Stimulated activated CD8-positive, alpha-beta memory T cell treated with anti-CD3 and anti-CD28 coated beads, Interleukin-4, amount 100 ng/mL, for 4 hours (primary cell): ENCODE data around the gene CCDC188.

ENCODE experiments used
- DNase-seq, 2 donors: peaks; one replicate each; pipeline ENCODE4 v3.0.0-alpha.2; 2020; ENCODE audit warnings: low read depth in 2 of 2, low spot score in 1 of 2

CCDC188 gene

DNA sequence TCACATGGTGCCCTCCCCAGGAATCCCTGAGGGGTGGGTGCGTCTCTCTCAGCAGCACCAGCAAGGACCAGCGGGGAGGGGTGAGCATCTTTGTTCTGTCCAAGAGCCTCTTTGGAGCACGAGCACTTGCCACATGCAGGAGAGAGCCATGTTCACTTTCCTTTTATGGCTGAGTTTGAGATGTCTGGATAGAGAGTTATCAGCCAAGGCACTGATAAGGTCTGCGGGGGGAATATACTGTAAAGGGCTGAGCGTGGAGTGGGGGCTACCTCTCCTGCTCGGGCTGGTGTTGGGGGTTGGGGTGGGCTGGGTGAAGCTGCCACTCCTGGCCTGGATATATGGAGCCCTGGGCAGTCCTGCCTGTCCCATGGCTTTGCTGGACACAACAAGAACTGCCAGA is 34.9 kb upstream of the CCDC188 start:
- no peak for DNase-seq

DNA sequence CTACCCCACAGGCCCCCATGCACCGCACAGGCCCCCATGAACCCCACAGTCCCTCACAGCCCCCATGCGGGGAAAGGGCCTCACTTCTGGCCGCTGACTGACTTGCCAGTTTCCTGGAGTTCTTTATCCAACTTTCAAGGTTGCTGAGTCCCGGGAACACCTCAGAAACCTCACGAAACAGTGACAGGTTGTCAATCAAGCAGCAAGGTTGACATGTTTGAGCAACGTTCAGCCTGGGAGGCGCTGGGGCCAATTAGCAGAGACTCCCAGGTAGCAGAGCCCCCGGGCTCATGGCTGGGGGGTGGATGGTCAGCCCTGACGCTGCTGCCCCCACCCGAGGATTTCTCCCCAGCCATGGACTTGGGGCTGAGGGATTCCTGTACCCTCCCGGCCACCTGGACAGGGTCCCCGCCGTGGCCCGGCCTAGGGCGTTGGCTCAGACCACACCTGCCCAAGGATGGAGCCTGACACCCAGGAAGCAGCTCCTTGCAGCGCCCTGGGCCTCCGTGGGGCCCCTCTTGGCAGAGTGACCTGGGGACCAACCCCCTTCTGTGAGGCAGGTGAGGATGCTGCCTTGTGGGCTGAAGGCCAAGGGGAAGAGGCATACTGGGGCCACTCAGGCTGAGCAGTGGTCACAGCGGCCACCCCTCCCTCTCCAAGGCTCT is 33.8 kb upstream of the CCDC188 start:
- DNase-seq = no peak

- DNase-seq = no peak
Measured at GRCh38 chr22:20183823-20184222, 33.0 kb upstream of the CCDC188 start.

DNA sequence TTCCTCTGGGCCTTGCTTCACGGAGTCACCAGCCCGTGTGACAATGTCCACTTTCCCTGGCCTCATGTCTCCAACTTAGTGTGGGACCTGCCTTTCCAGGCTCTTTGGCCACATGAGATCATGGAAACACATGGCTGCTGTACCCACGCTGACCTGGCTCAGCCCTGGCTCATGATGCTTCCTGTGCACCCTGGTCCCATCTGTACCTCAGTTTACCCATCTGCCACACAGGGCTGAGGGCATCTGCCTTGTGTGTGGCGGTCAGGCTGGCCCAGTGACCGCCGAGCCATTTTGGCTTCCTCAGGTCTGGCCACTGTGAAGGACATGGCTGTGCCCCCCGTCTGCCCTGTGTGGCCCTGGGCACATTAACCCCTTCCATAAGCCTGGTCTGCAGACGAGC is 32.2 kb upstream of the CCDC188 start:
- no peak for DNase-seq

GRCh38 chr22:20182365-20182764 is 31.5 kb upstream of the CCDC188 start:
- no peak for DNase-seq

DNA sequence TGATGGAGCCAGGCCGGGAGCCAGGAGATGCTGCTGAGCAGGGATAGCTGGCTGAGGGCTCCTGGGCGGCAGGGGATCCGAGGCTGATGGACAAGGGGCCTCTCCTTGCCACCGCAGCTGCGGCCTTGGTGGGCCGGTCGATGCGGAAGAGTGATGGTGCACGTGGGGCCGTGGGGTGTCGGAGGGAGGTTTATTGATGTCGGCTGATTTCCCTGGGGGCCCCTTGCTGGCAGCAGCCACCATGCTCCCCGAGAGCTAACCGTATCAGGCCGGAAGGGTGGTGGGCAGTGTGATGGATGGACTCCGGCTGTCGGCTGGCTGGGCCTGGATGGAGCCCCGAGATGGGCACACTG is 31.0 kb upstream of the CCDC188 start:
- DNase-seq = no peak

DNA sequence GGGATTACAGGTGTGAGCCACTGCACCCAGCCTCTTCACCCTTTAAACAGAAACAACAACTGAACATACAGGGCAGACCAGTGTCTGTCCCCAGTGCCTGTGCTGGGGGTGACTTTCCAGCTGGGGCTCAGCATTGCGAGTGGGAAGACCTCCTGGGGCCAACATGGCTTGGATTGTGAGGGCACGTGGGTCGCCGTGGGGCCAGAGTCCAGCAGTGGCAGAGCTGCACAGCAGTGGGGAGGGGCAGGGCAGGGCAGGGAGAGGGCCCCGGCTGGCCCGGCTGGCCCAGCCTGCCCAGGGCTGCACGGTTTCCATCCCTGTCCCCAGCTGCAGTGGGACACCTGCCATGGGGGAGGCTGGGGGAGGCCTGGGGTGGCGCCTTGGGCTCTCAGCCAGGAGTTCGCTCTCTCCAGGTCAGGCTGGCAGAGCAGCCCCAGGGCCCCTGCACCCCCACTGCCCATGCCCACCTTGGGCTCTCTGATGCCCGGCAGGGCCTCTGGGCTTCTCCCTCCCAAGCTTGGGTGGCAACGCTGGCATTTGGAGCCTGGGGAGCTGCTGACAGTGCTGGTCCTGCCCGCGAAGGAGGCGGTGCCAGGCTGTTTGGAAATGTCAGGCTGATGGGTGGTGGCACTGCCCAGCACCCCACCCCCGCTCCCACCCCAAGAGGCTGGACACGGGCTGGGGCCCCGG is 30.5 kb upstream of the CCDC188 start:
- DNase-seq = no peak

DNA sequence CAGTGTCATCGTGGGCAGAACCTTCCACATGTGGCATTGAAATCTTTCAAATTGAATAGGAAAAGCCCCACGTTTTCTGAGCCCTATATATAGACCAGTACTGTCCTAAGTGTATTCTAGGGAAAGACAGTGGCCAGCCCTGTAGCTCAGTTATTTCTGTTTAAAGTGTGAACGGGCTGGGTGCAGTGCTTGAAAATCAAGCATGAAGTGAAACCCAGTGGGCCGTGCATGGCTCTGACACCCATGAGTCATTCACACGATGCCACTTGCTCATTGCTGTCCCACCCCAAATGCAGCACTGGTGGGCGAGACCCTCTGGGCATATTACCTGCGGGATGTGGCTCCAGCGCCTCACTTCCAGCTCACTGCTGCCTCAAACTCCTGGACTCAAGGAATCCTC is 29.8 kb upstream of the CCDC188 start:
- DNase-seq = no peak

GRCh38 chr22:20180245-20180630 is 29.4 kb upstream of the CCDC188 start:
- no peak for DNase-seq

DNA sequence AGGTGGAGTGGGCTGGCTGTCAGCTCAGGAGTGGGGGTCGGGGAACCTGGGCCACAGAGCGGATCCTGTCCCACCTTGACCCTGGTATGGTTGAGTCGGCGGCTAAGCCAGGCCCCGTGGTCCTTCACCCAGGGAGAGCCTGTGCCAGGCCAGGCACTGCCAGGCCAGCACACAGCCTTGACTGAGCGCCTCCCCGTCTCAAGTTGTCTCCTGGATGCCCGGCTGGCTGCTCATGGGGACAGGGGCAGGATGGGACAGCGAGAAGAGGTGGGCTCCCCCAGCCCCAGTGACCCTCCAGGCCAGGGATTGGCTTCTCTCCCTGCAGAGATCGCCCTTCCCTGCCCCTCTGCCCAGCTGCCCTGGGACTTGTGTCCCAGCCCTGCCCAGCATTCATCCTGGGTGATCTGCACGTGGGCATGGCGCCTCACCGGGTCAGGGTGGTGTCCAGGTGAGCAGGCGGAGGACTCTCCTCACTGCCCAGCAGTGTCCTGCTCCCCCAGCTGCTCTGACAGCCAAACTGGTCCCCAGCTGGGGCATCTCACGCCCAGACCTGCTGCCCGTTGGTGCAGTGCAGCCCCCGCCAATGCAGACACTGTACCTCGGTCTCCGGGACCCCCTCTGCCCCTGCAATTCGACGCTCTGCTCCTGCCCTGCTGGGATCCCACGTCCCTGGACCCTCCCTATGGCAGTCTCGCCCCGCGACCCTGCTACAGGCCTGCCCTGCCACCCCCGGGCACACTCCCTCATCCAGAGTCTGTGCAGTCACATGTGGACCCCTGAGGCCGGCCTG is 28.8 kb upstream of the CCDC188 start:
- no peak for DNase-seq

DNA sequence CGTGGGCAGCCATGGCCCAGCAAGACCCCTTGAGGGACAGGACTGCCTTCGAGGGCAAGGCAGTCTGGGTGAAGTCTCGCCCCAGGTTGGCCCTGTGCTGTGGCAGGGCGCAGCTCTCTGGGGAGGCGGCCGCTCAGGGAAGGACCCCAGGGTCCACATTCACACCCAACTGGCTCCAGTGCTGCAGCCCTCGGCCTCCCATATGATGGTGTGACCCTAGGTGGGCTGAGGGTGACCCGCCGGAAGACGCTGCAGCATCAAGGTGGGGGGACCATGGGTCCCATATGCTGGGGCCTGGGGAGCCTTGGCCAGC is 28.0 kb upstream of the CCDC188 start:
- no peak for DNase-seq

- DNase-seq = no peak
Measured at GRCh38 chr22:20178075-20178914, 27.4 kb upstream of the CCDC188 start.

GRCh38 chr22:20177217-20177911 is 26.5 kb upstream of the CCDC188 start:
- DNase-seq = no peak

DNA sequence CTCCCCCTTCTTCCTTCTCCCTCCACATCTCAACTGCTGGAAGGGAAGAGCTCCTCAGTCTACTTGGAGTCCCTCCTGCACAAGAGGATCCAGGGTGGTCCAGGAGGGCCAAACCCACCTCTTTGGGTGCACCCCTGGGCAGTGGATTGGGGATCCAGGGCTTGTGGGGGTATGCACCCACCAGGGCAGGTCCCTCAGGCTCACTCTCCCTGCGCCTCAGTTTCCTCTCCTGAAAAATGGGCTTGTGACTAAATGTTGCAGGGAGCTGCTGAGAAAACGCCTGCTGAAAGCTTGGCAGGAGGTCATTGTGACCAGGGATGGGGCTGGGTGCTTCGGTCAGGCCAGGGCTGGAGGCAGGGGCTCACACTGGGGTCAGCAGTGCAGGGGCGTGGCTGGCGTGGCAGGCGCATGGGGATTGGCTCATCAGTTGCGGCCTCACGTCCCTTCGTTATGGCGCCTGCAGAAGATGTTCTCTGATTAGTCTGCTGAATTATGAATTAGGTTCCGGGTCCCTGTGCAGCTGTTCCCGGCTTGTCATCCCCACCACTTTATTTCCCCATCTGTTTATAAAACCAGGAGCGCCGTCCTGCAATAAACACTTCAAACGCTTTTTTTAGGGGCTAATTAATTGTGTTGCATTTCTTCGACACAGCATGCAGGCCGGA is 25.7 kb upstream of the CCDC188 start:
- DNase-seq = no peak

- no peak for DNase-seq
Measured at GRCh38 chr22:20175597-20175900, 24.7 kb upstream of the CCDC188 start.

GRCh38 chr22:20174785-20175596 is 24.1 kb upstream of the CCDC188 start:
- no peak for DNase-seq

GRCh38 chr22:20173772-20174171 is 22.9 kb upstream of the CCDC188 start:
- DNase-seq = no peak

DNA sequence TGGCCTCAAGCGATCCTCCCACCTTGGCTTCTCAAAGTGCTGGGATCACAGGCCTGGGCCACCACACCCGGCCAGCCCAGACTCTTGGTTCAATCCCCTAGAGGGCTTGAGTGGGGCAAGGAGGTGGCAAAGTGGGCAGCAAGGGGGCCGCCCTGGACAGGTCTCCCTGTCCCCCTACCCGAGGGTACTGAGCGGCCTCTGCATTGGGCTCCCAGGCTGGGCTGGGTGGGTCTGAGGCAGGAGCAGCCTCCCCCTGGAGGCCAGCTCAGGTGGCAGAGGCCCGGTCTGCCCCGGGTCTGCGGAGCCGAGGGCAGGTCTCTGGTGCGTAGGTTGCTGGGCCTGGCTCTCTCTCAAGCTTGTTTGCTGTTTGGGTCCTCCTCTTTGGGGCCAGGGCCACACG is 22.4 kb upstream of the CCDC188 start:
- DNase-seq = no peak

- DNase-seq = no peak
Measured at GRCh38 chr22:20172141-20172613, 21.3 kb upstream of the CCDC188 start.
